Naive thymus-derived CD4-positive, alpha-beta T cell (primary cell): ENCODE results near the gene TBX15. TPM values are rescaled to one million over a fixed set of nuclear protein-coding genes. Genes with fewer than 3 reads are reported as not detected.

Experiments used
- ATAC-seq: fragments of 150-1000 bp; cut with Tn5 transposase; 2 replicates; pipeline ENCODE4 v1.10.0; 2021; ENCODE audit warnings: mild to moderate bottlenecking, moderate library complexity
- CTCF ChIA-PET: fragments of 350-600 bp; sonication (Branson Sonifier 250); formaldehyde crosslinking; loops from one replicate; lab custom pipeline; 2021; ENCODE audit warnings: antibody characterized with exemption; lab: Charles Lee
- POLR2A ChIA-PET: fragments of 350-600 bp; sonication (Branson Sonifier 250); formaldehyde crosslinking; loops from one replicate; lab custom pipeline; 2021; ENCODE audit warnings: antibody characterized with exemption, inconsistent platforms; lab: Charles Lee
- DNase-seq, 9 donors: peaks; one replicate each; pipeline versions ENCODE4 v3.0.0 to v3.0.0-alpha.2; 2020 to 2022; ENCODE audit warnings: mixed read lengths in 1 of 9
- H3K27ac ChIP-seq: one replicate; pipeline ENCODE4 v1.7.0; 2013; ENCODE audit warnings: mild to moderate bottlenecking, low read depth, low read length, moderate library complexity
- H3K27me3 ChIP-seq, 2 donors: one replicate each; pipeline ENCODE4 v1.7.0; 2013; ENCODE audit warnings: low read length in 2 of 2, mild to moderate bottlenecking in 2 of 2, moderate library complexity in 2 of 2; ENCODE audit not compliant: control insufficient read depth in 2 of 2, insufficient read depth in 2 of 2
- H3K36me3 ChIP-seq, 3 experiments: 1 replicate in 2 of 3; 2 replicates in 1 of 3; pipeline ENCODE4 v1.7.0; 2013; ENCODE audit warnings: low read length in 3 of 3, mild to moderate bottlenecking in 3 of 3, moderate library complexity in 1 of 3; ENCODE audit not compliant: insufficient read depth in 3 of 3, control insufficient read depth in 2 of 3
- H3K4me1 ChIP-seq, 2 donors: one replicate each; pipeline ENCODE4 v1.7.0; 2013; ENCODE audit warnings: low read length in 2 of 2, mild to moderate bottlenecking in 2 of 2, moderate library complexity in 1 of 2; ENCODE audit not compliant: control insufficient read depth in 2 of 2, insufficient read depth in 2 of 2
- H3K4me3 ChIP-seq: 2 replicates; pipeline ENCODE4 v1.7.0; 2013; ENCODE audit warnings: mild to moderate bottlenecking, low read length
- H3K9me3 ChIP-seq, 3 experiments: 1 replicate in 2 of 3; 2 replicates in 1 of 3; pipeline ENCODE4 v1.7.0; 2013; ENCODE audit warnings: low read length in 3 of 3; ENCODE audit not compliant: control insufficient read depth in 2 of 3
- H3K27ac Mint-ChIP-seq, 9 donors: one replicate each; pipeline ENCODE4 v1.8.0; 2020 to 2022; ENCODE audit warnings: mixed read lengths in 9 of 9, mild to moderate bottlenecking in 8 of 9, moderate library complexity in 5 of 9, inconsistent platforms in 2 of 9
- H3K27me3 Mint-ChIP-seq, 5 donors: one replicate each; pipeline ENCODE4 v1.8.0; 2021 to 2022; ENCODE audit warnings: mixed read lengths in 5 of 5, mild to moderate bottlenecking in 1 of 5
- H3K36me3 Mint-ChIP-seq, 5 donors: one replicate each; pipeline ENCODE4 v1.8.0; 2020 to 2022; ENCODE audit warnings: mixed read lengths in 5 of 5, mild to moderate bottlenecking in 3 of 5, inconsistent platforms in 1 of 5
- H3K4me1 Mint-ChIP-seq, 7 donors: one replicate each; pipeline ENCODE4 v1.8.0; 2020 to 2022; ENCODE audit warnings: mixed read lengths in 7 of 7, mild to moderate bottlenecking in 3 of 7, inconsistent platforms in 1 of 7
- H3K4me3 Mint-ChIP-seq, 10 donors: one replicate each; pipeline ENCODE4 v1.8.0; 2020 to 2022; ENCODE audit warnings: mild to moderate bottlenecking in 10 of 10, mixed read lengths in 10 of 10, moderate library complexity in 6 of 10, inconsistent platforms in 2 of 10
- H3K9me3 Mint-ChIP-seq, 11 donors: one replicate each; pipeline ENCODE4 v1.8.0; 2020 to 2022; ENCODE audit warnings: mixed read lengths in 11 of 11, mild to moderate bottlenecking in 4 of 11, inconsistent platforms in 1 of 11, moderate library complexity in 1 of 11
- intact Hi-C, 2 donors: fragments of 100-400 bp; cut with micrococcal nuclease; formaldehyde crosslinking; loops; one replicate each; pipeline ENCODE4 v1.15.1; 2023
- polyA plus RNA-seq, 2 donors: library from polyadenylated mRNA; unstranded; fragments of 300-500 nt; fragmentation: Illumina TruSeq; gene quantifications; one replicate each; pipeline ENCODE4 v1.2.3, GENCODE V29; 2021
- total RNA-seq, 6 experiments: library from RNA in 5 of 6; stranded (reverse) in 5 of 6; gene quantifications; 1 replicate in 5 of 6; 2 replicates in 1 of 6; pipeline ENCODE4 v1.2.3 and lab custom pipeline; 2021 to 2026

Gene TBX15
- total and polyA plus RNA-seq, 7 experiments from 2014 or later, result not detected

DNA sequence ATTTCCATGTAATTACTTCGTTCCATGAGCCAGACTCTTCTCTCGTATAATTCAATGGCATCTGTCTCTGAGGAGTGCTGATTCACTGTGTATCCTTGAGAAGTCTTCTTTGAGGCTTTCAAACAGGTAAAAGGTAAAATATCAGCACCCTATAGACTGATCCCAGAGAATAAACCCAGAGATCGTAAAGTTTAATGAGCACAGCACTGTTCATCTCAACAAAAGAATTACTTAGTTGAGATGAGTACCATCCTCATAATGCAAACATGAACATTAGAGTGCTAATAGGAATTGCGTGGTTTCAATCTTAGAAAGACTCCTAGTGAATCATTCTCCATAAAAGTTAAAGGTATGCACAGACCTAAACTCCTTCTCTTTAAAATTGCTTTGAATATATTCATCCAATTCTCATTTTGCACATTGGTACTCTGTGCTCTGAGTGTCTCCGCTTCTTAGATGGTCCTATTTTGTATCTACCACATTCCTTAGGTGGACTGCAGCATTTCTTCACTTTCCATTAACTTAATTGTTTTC, 97.2 kb downstream of the TBX15 start:
- CTCF ChIA-PET, result no interaction called here
- no peak overlapping the region for H3K27ac Mint-ChIP-seq
- H3K4me1 Mint-ChIP-seq, result no peaks in the 10 kb centered on the region
- DNase-seq (no peak), ATAC-seq (no peak)
- H3K27me3 Mint-ChIP-seq, result peaks cover 0 to 4% (median 0%) of the 10 kb centered on the region in 5 donors
- peaks cover 0 to 15% (median 8%) of the 10 kb centered on the region in 11 donors for H3K9me3 Mint-ChIP-seq
- no peaks in the 10 kb centered on the region for H3K4me1 ChIP-seq
- H3K4me3 Mint-ChIP-seq, result no peak overlapping the region
- H3K36me3 ChIP-seq, result no peaks in the 10 kb centered on the region
- H3K27me3 ChIP-seq, result no peaks in the 10 kb centered on the region
- no peak overlapping the region for H3K4me3 ChIP-seq
- H3K27ac ChIP-seq, result no peak overlapping the region
- no peaks in the 10 kb centered on the region for H3K9me3 ChIP-seq
- H3K36me3 Mint-ChIP-seq, result no peaks in the 10 kb centered on the region
- intact Hi-C loops, result no loop called here
- POLR2A ChIA-PET, result no interaction called here

DNA sequence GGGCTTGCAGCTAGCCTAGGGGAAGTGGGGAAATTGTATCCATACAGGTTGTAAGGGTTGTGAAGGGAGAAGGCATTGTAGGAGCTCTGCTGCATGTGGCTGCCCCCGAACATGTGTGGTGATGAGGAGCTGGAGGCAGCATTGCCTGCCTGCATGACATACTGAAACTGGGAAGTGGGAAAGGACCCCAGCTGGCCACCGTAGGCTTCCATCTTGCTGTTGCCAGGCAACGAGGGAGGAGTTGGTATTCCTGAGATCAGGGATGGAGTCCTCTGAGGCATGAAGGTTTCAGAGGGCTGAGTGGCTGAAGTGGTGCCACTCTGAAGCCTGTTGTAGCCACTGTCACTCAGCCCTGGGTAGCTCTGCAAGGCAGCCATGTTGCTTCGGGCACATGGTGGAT, 103.2 kb downstream of the TBX15 start:
- CTCF ChIA-PET, result no interaction called here
- Histone ChIP-seq H3K9me3 (no peaks in the 10 kb centered on the region), H3K27ac (no peak overlapping the region), H3K4me1 (no peaks in the 10 kb centered on the region), H3K27me3 (no peaks in the 10 kb centered on the region), H3K36me3 (no peaks in the 10 kb centered on the region), H3K4me3 (no peak overlapping the region)
- no peaks in the 10 kb centered on the region for H3K36me3 Mint-ChIP-seq
- H3K4me3 Mint-ChIP-seq, result no peak overlapping the region
- POLR2A ChIA-PET, result no interaction called here
- peaks cover 0 to 5% (median 4%) of the 10 kb centered on the region in 5 donors for H3K27me3 Mint-ChIP-seq
- intact Hi-C loops, result no loop called here
- DNase-seq, result no peak
- ATAC-seq, result no peak
- H3K27ac Mint-ChIP-seq, result no peak overlapping the region
- no peaks in the 10 kb centered on the region for H3K4me1 Mint-ChIP-seq
- peaks cover 0 to 11% (median 4%) of the 10 kb centered on the region in 11 donors for H3K9me3 Mint-ChIP-seq

DNA sequence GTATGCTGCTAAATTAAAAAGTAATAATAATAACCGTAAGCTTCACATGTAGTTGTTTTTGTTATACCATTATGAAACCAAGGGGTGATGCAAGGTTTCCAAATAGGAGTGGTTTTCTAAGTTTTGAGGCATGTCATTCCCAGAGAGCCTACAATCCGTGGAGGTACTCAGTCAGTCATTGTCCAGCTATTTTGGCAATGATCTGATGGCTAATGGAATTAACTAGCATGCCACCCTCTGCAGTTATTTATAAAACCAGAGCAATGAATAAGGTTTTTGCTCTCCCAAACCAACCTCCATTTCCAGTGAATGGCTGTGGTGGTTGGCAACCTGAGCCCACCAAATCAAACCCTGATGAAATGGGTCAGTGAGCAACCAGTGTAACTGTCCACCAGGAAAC, 106.4 kb downstream of the TBX15 start:
- no peak for DNase-seq
- intact Hi-C loops, result no loop called here

GRCh38 chr1:118878661-118879060, 109.5 kb downstream of the TBX15 start:
- intact Hi-C loops, result no loop called here
- Mint-ChIP-seq H3K4me1 (no peaks in the 10 kb centered on the region), H3K36me3 (no peaks in the 10 kb centered on the region), H3K27ac (no peak overlapping the region), H3K27me3 (peaks cover 0 to 3% (median 0%) of the 10 kb centered on the region in 5 donors), H3K9me3 (peaks cover 0 to 8% (median under 1%) of the 10 kb centered on the region in 11 donors), H3K4me3 (no peak overlapping the region)
- H3K9me3 ChIP-seq, result no peaks in the 10 kb centered on the region
- H3K27me3 ChIP-seq, result no peaks in the 10 kb centered on the region
- no peak for ATAC-seq
- H3K36me3 ChIP-seq, result no peaks in the 10 kb centered on the region
- H3K27ac ChIP-seq, result no peak overlapping the region
- DNase-seq, result no peak
- no peak overlapping the region for H3K4me3 ChIP-seq
- ChIA-PET CTCF (no interaction called here), POLR2A (no interaction called here)
- no peaks in the 10 kb centered on the region for H3K4me1 ChIP-seq

More for the DNA sequence above, 106.4 kb downstream of the TBX15 start:
- no peaks in the 10 kb centered on the region for H3K36me3 ChIP-seq
- Mint-ChIP-seq H3K27me3 (peaks cover 0 to 5% (median 0%) of the 10 kb centered on the region in 5 donors), H3K36me3 (no peaks in the 10 kb centered on the region), H3K4me3 (no peak overlapping the region), H3K27ac (no peak overlapping the region), H3K9me3 (peaks cover 0 to 11% (median 4%) of the 10 kb centered on the region in 11 donors), H3K4me1 (no peaks in the 10 kb centered on the region)
- no peak for ATAC-seq
- H3K27me3 ChIP-seq, result no peaks in the 10 kb centered on the region
- H3K27ac ChIP-seq, result no peak overlapping the region
- no peaks in the 10 kb centered on the region for H3K4me1 ChIP-seq
- H3K4me3 ChIP-seq, result no peak overlapping the region
- H3K9me3 ChIP-seq, result no peaks in the 10 kb centered on the region
- ChIA-PET CTCF (no interaction called here), POLR2A (no interaction called here)

DNA sequence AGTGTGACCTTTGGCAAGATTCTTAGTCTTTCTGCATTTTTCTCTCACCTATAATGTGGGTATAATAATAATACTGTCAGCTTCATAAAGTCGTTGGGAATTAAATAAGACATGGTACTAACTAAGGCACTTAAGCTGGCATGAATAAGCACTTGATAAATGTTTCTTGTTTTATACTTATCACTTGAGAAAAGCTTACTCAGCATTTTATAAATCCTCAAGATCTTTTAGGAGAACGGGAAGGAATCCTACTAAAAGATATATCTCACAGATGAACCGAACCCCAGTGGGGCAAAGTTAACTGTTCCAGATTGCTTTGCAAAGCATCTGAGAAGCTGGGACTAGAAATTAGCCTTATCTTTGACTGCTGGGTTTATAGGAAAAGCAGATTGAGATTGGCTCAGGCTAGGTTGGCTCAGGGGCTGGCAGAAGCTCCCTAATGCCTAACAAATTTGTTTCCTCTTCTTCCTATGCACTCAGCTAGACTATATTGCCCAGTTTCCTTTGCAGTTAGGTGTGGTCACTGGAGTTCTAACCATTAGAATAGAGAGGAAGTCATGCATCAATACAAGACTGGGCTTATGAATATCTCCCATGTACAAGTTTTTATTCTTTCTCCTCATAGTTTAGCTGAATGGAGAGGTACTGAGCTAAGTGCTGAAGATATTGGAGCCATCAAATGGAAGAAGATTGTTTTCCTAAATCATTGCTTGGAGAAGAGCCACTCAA, 110.3 kb downstream of the TBX15 start:
- Histone ChIP-seq H3K27me3 (no peaks in the 10 kb centered on the region), H3K4me3 (no peak overlapping the region), H3K9me3 (no peaks in the 10 kb centered on the region), H3K27ac (no peak overlapping the region), H3K4me1 (no peaks in the 10 kb centered on the region), H3K36me3 (no peaks in the 10 kb centered on the region)
- Mint-ChIP-seq H3K36me3 (no peaks in the 10 kb centered on the region), H3K27me3 (no peaks in the 10 kb centered on the region), H3K27ac (no peak overlapping the region), H3K4me1 (no peaks in the 10 kb centered on the region), H3K9me3 (peaks cover 0 to 8% (median 0%) of the 10 kb centered on the region in 11 donors), H3K4me3 (no peak overlapping the region)
- DNase-seq (no peak), ATAC-seq (no peak)
- intact Hi-C loops, result no loop called here
- CTCF ChIA-PET, result no interaction called here
- POLR2A ChIA-PET, result no interaction called here

DNA sequence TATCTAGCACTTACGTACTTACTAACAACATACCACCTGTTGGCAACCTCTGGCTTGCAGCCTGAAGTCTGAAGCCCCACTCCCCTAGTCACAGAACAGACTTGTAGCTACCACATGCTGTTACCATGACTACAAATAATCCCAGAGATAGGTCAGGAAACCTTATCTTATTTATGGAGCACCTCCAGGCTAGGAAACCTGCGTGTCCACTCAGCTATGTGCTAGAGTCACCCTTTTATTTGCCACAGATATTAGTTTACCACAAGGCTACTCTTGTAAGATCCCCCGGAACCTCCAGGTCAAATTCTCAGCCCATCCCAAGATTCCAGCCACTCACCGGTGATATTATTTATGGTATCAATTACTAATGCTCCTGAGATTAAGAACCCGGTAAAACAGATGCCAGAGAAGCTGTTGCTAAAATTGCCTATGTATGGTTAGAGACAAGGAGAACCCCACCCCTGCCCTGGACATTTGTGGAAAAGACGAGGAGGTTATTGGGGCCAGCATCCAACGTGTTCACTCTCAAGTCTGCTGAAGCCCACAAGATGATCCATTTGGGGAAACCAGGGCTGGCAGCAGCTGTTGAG, 116.5 kb downstream of the TBX15 start:
- no peaks in the 10 kb centered on the region for H3K9me3 ChIP-seq
- CTCF ChIA-PET, result no interaction called here
- Mint-ChIP-seq H3K36me3 (peaks cover 0 to 3% (median 0%) of the 10 kb centered on the region in 5 donors), H3K27me3 (peaks cover 0 to 7% (median 0%) of the 10 kb centered on the region in 5 donors), H3K9me3 (peaks cover 0 to 16% (median 4%) of the 10 kb centered on the region in 11 donors), H3K4me1 (no peaks in the 10 kb centered on the region), H3K4me3 (no peak overlapping the region), H3K27ac (no peak overlapping the region)
- POLR2A ChIA-PET, result no interaction called here
- H3K4me1 ChIP-seq, result no peaks in the 10 kb centered on the region
- DNase-seq (no peak), ATAC-seq (no peak)
- intact Hi-C loops, result no loop called here
- no peaks in the 10 kb centered on the region for H3K27me3 ChIP-seq
- H3K36me3 ChIP-seq, result no peaks in the 10 kb centered on the region
- no peak overlapping the region for H3K27ac ChIP-seq
- H3K4me3 ChIP-seq, result no peak overlapping the region
